ENCODE data around the gene BHLHA15. TPM values are rescaled to one million over a fixed set of nuclear protein-coding genes. Genes with fewer than 3 reads are reported as not detected.

Gene BHLHA15
- total RNA-seq, 6 donors from 2014 or later, result 2.4 to 20.1 (median 3.5) TPM; not detected in 1

DNA sequence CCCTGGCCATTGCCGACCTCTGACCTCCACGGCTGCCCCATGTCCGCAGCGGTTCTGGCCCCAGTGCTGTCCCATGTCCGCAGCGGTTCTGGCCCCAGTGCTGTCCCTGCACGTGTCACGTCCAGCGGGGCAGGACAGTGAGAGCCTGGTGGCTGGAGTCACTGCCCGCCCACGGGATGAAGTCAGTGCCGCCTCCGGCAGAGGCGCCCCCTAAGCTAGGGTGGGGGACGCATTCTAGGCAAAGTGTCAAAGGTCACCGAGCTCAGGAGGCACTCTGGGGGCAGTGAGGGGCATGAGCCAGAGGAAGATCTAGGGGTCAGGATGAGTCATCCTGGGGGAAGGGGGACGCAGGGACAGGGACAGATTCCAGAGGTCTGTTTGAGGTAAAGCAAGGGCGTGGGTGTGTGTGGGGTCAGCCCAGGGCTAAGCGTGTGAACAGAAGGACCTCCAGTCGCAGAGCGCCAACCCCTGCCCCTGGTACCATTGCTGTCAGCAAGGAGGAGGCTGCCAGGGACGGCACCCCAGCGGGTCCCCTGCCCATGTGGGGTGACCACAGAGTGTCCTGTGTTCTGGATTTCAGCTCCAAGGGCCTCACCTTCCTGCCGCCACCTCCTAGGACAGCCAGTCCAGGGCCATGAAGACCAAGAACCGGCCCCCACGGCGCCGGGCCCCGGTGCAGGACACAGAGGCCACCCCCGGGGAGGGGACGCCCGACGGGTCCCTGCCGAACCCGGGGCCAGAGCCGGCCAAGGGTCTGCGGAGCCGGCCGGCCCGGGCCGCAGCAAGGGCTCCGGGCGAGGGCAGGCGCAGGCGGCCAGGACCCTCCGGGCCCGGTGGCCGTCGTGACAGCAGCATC is 665 bp downstream of the BHLHA15 start:
- WGBS, 2 donors, result 88 to 92% methylated on average over 21 to 43 of the region's 49 CpGs
- peaks cover 3 to 25% (median 15%) of the 10 kb centered on the region in 4 donors for H3K36me3 ChIP-seq
- DNase-seq (peak; percentile 21 to 83), ATAC-seq (ENCODE audit: low FRiP score in 2 of 2) (no peak)
- TF ChIP-seq POLR2AphosphoS5 (IDR thresholded peaks at IDR 0.05) (no peak), EP300 (IDR thresholded peaks at IDR 0.05) (no peak), POLR2A (IDR thresholded peaks at IDR 0.05) (no peak)
- TF ChIP-seq, protein P1, sequence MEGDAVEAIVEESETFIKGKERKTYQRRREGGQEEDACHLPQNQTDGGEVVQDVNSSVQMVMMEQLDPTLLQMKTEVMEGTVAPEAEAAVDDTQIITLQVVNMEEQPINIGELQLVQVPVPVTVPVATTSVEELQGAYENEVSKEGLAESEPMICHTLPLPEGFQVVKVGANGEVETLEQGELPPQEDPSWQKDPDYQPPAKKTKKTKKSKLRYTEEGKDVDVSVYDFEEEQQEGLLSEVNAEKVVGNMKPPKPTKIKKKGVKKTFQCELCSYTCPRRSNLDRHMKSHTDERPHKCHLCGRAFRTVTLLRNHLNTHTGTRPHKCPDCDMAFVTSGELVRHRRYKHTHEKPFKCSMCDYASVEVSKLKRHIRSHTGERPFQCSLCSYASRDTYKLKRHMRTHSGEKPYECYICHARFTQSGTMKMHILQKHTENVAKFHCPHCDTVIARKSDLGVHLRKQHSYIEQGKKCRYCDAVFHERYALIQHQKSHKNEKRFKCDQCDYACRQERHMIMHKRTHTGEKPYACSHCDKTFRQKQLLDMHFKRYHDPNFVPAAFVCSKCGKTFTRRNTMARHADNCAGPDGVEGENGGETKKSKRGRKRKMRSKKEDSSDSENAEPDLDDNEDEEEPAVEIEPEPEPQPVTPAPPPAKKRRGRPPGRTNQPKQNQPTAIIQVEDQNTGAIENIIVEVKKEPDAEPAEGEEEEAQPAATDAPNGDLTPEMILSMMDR (IDR thresholded peaks at IDR 0.05), result no peak
- peak overlapping the region in 3 of 4 donors; percentile 40 to 50 (median 43) for H3K4me3 ChIP-seq
- H3K27me3 ChIP-seq, result peaks cover 0 to 12% (median 0%) of the 10 kb centered on the region in 4 donors
- peaks cover 4 to 18% (median 7%) of the 10 kb centered on the region in 4 donors for H3K4me1 ChIP-seq
- no peaks in the 10 kb centered on the region for H3K9me3 ChIP-seq
- no peak overlapping the region for H3K27ac ChIP-seq

DNA sequence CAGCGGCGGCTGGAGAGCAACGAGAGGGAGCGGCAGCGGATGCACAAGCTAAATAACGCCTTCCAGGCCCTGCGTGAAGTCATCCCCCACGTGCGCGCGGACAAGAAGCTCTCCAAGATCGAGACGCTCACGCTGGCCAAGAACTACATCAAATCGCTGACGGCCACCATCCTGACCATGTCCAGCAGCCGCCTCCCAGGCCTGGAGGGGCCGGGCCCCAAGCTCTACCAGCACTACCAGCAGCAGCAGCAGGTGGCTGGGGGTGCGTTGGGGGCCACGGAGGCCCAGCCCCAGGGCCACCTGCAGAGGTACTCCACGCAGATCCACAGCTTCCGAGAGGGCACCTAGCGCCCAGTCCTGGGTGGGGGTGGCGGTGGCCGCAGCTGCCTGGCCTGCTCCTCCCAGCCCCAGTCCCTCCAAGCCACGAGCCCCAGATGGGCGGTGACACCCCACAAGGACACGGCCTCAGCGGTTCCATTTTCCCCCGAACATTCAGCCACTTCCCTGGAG is 1.3 kb downstream of the BHLHA15 start:
- H3K4me1 ChIP-seq, result peaks cover 4 to 18% (median 7%) of the 10 kb centered on the region in 4 donors
- DNase-seq (peak; percentile 20 to 82), ATAC-seq (ENCODE audit: low FRiP score in 2 of 2) (peak in 1 of 2 donors; percentile 15)
- TF ChIP-seq, protein P1 (IDR thresholded peaks at IDR 0.05), result no peak
- no peak for TF ChIP-seq EP300 (IDR thresholded peaks at IDR 0.05)
- TF ChIP-seq POLR2A (IDR thresholded peaks at IDR 0.05), result no peak
- TF ChIP-seq POLR2AphosphoS5 (IDR thresholded peaks at IDR 0.05), result no peak
- peaks cover 0 to 12% (median 0%) of the 10 kb centered on the region in 4 donors for H3K27me3 ChIP-seq
- no peak overlapping the region for H3K27ac ChIP-seq
- WGBS, 2 donors, result 87 to 90% methylated on average over 25 of the region's 30 CpGs
- H3K4me3 ChIP-seq, result no peak overlapping the region
- no peaks in the 10 kb centered on the region for H3K9me3 ChIP-seq
- H3K36me3 ChIP-seq, result peaks cover 5 to 25% (median 16%) of the 10 kb centered on the region in 4 donors

DNA sequence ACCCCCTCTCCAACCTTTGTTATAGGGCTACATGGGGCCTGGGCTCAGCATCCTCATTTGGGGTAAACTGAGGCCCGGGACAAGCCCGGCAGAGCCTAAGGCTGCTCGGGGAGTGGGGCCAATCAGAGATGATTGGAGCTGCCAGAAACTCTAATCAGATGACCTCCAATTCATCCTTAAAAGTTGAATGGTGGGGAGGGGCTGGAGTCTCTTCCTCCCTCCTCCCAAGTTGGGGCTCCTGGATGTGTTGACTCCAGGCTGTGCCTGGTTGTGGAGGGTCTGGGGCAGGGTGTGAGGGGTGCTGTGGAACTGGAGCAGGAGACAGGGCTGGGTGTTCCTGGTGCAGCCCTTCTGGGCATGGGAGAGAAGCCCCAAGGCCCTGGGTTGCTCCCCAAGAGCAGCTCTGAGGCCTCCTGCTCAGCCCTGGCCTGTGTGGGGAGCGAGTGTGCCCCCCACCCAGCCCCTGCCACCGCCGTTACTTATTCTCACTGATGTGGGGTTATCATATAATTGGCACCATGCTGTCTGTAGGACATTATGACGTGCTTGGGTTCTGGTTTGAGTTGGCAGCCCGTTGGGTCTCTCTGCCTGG is 2.2 kb downstream of the BHLHA15 start:
- peaks cover 4 to 18% (median 7%) of the 10 kb centered on the region in 4 donors for H3K4me1 ChIP-seq
- peaks cover 0 to 12% (median 0%) of the 10 kb centered on the region in 4 donors for H3K27me3 ChIP-seq
- DNase-seq (no peak), ATAC-seq (ENCODE audit: low FRiP score in 2 of 2) (no peak)
- peaks cover 5 to 26% (median 19%) of the 10 kb centered on the region in 4 donors for H3K36me3 ChIP-seq
- H3K4me3 ChIP-seq, result no peak overlapping the region
- TF ChIP-seq, protein P1 (IDR thresholded peaks at IDR 0.05), result no peak
- no peak for TF ChIP-seq POLR2A (IDR thresholded peaks at IDR 0.05)
- no peak for TF ChIP-seq EP300 (IDR thresholded peaks at IDR 0.05)
- TF ChIP-seq POLR2AphosphoS5 (IDR thresholded peaks at IDR 0.05), result no peak
- WGBS, 2 donors, result 84 to 90% methylated on average over 6 to 8 of the region's 8 CpGs
- no peaks in the 10 kb centered on the region for H3K9me3 ChIP-seq
- no peak overlapping the region for H3K27ac ChIP-seq

DNA sequence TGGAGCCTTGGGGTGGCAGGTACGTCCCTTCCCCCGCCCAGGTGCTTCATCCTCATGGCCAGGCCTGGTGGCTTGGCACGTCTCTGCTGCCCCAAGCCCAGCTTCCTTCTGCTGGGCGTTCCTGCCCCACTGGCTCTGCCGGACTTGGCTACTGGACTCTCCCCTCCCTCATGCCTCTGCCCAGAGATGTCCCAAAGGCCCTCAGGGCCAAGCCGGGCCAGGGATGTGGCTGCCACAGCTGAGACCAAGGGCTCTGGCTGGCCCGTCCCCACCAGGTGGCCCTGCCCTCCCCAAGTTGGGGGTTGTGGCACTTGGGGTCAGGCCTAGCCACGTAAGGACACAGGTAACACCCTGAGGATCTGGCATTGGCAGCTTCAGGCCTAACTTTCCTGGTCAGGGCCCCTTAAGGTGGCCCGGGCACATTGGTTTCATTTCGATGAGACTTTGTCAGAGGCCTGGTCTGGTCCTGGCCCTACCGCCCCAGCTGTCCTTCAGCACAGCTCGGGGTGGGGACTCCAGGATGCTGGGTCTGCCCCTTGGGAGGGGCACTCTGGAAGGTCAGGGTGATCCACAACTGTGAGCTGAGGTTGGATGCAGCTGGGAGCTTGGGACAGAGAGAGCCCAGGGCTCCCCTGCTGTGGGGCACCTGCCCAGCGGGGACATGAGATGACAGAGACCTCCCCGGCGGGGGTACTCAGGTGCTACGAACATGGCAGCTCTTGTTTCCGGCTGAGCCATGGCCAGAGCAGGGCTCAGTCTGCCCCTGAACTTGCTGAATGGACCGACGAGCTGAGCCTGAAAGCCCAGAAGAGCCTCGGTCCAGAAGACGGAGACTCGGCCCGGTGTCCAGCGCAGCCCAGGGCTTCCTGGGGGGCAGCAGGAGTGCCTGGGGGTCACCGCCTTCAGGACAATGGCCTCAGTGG is 2.9 kb downstream of the BHLHA15 start:
- 73 to 76% methylated on average over 8 to 17 of the region's 25 CpGs for WGBS, 2 donors
- no peak overlapping the region for H3K4me3 ChIP-seq
- DNase-seq (peak in 1 of 2 donors; percentile 72), ATAC-seq (ENCODE audit: low FRiP score in 2 of 2) (peak in 1 of 2 donors; percentile 1)
- peaks cover 4 to 18% (median 7%) of the 10 kb centered on the region in 4 donors for H3K4me1 ChIP-seq
- peaks cover 0 to 12% (median 0%) of the 10 kb centered on the region in 4 donors for H3K27me3 ChIP-seq
- peaks cover 5 to 26% (median 19%) of the 10 kb centered on the region in 4 donors for H3K36me3 ChIP-seq
- TF ChIP-seq EP300 (IDR thresholded peaks at IDR 0.05) (no peak), POLR2AphosphoS5 (IDR thresholded peaks at IDR 0.05) (no peak), POLR2A (IDR thresholded peaks at IDR 0.05) (no peak)
- TF ChIP-seq, protein P1 (IDR thresholded peaks at IDR 0.05), result no peak
- H3K9me3 ChIP-seq, result no peaks in the 10 kb centered on the region
- no peak overlapping the region for H3K27ac ChIP-seq
